ENCODE data around the gene ASB10.

DNA sequence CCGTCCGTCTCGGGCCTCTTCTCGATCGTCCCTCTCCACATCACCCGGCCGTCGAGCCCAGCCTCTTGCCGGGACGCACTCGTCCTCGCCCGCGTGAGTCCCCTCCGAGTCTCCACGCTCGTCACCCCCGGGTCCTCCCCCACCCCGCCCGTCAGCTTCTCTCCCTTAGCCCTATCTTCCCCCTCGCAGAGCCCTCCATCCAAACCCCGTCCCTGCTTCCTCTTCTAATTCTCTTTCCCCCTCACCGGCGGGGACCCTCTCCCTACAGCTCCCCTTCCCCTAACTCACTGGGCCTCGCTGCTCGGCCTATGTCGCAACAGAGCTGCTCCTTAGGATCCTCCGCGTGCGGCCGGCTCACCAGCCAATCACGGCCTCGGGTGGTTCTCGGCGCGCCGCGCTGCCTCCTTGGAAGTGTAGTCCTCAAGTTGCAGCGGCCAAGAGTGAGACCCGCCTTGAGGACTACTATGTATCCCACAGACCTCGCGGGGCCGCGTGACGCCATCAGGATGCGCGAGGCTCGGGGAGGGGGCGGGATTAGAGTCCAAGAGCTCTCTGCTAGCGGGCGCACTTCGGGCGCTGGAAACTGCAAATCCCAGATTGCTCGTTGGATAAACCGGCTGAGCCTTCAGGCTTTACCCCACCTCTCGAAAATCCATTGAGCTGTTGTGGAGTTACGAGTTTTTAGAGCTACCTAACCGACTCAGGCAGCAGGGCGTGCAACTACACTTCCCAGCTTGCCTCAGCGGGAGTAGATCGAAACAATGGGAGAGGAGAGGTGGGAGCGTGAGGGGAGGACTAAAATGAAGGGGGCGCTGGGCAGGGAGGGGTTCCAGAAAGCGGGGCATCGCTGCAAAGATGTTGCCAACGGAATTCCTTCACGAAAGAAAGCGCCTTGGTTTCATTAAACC is 40.1 kb upstream of the ASB10 start, which contains the start of gene ABCF2:
- TF ChIP-seq, protein P1, sequence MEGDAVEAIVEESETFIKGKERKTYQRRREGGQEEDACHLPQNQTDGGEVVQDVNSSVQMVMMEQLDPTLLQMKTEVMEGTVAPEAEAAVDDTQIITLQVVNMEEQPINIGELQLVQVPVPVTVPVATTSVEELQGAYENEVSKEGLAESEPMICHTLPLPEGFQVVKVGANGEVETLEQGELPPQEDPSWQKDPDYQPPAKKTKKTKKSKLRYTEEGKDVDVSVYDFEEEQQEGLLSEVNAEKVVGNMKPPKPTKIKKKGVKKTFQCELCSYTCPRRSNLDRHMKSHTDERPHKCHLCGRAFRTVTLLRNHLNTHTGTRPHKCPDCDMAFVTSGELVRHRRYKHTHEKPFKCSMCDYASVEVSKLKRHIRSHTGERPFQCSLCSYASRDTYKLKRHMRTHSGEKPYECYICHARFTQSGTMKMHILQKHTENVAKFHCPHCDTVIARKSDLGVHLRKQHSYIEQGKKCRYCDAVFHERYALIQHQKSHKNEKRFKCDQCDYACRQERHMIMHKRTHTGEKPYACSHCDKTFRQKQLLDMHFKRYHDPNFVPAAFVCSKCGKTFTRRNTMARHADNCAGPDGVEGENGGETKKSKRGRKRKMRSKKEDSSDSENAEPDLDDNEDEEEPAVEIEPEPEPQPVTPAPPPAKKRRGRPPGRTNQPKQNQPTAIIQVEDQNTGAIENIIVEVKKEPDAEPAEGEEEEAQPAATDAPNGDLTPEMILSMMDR (IDR thresholded peaks at IDR 0.05): no peak
- TF ChIP-seq POLR2A (IDR thresholded peaks at IDR 0.05): peak; percentile 44
